PFSK-1 (cell line): Measurements from ENCODE around the gene NGB.

Experiments
- POLR2AphosphoS5 ChIP-seq: IDR thresholded peaks from 2 replicates; pipeline ENCODE4 v1.6.1; 2012; ENCODE audit warnings: low read depth, mild to moderate bottlenecking, control low read depth, low read length, moderate library complexity
- REST ChIP-seq, 2 experiments: IDR thresholded peaks; 2 replicates each; pipeline versions ENCODE4 v1.6.1 to v1.8.0; 2011 to 2012; ENCODE audit warnings: low read depth in 2 of 2, low read length in 2 of 2, control low read depth in 1 of 2, inconsistent platforms in 1 of 2, mild to moderate bottlenecking in 1 of 2, moderate library complexity in 1 of 2; ENCODE audit not compliant: insufficient read depth in 1 of 2
- SIN3A ChIP-seq: IDR thresholded peaks from 2 replicates; pipeline ENCODE4 v1.6.1; 2012; ENCODE audit warnings: mild to moderate bottlenecking, low read length, moderate library complexity, borderline replicate concordance; ENCODE audit not compliant: insufficient read depth

DNA sequence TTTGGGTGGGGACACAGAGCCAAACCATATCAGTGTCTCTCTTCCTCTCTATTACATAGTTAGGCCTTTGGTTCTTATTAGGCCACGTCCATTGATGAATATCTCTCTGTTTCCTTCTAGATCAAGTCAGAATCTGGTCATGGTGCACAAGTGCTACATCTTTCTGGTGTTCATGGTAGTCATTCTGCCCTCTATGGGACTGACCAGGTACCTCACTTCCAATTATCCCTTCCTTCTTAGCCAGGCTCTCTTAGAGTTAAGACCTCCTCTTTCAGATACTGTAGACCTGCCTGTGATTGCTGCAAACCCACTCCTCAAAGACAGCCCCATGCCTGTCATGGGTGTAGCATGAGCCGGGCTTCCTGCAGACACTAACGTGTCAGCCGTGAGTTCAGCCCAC, 25.2 kb downstream of the NGB start:
- TF ChIP-seq REST (IDR thresholded peaks at IDR 0.05; ENCODE audit: insufficient read depth in 1 of 2, low read depth in 2 of 2, low read length in 2 of 2) (no peak), POLR2AphosphoS5 (no peak), SIN3A (no peak)
